ENCODE measurements around the gene C10orf120. TPM values are rescaled to one million over a fixed set of nuclear protein-coding genes. Genes with fewer than 3 reads are reported as not detected.

C10orf120 gene
- total and polyA plus RNA-seq, 2 experiments from 2014 or later: not detected

GRCh38 chr10:122672655-122673054 is 27.0 kb downstream of the C10orf120 start:
- no peak for DNase-seq (ENCODE audit: low spot score)
- H3K27ac ChIP-seq (ENCODE audit: low read depth): no peak overlapping the region
- H3K27me3 ChIP-seq (ENCODE audit: insufficient read depth): no peaks in the 10 kb centered on the region

More at GRCh38 chr10:122672655-122673054, 27.0 kb downstream of the C10orf120 start:
- TF ChIP-seq EZH2 (IDR thresholded peaks at IDR 0.05; ENCODE audit: low read depth, unreplicated experiment) (no peak), JUNB (IDR thresholded peaks at IDR 0.05; ENCODE audit: unreplicated experiment) (no peak), ZNF462 (CRISPR knock-in tag; IDR thresholded peaks at IDR 0.05) (no peak), ETS1 (IDR thresholded peaks at IDR 0.05) (no peak)
- TF ChIP-seq, protein P1, sequence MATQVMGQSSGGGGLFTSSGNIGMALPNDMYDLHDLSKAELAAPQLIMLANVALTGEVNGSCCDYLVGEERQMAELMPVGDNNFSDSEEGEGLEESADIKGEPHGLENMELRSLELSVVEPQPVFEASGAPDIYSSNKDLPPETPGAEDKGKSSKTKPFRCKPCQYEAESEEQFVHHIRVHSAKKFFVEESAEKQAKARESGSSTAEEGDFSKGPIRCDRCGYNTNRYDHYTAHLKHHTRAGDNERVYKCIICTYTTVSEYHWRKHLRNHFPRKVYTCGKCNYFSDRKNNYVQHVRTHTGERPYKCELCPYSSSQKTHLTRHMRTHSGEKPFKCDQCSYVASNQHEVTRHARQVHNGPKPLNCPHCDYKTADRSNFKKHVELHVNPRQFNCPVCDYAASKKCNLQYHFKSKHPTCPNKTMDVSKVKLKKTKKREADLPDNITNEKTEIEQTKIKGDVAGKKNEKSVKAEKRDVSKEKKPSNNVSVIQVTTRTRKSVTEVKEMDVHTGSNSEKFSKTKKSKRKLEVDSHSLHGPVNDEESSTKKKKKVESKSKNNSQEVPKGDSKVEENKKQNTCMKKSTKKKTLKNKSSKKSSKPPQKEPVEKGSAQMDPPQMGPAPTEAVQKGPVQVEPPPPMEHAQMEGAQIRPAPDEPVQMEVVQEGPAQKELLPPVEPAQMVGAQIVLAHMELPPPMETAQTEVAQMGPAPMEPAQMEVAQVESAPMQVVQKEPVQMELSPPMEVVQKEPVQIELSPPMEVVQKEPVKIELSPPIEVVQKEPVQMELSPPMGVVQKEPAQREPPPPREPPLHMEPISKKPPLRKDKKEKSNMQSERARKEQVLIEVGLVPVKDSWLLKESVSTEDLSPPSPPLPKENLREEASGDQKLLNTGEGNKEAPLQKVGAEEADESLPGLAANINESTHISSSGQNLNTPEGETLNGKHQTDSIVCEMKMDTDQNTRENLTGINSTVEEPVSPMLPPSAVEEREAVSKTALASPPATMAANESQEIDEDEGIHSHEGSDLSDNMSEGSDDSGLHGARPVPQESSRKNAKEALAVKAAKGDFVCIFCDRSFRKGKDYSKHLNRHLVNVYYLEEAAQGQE (IDR thresholded peaks at IDR 0.05; ENCODE audit: unreplicated experiment): no peak
- no peaks in the 10 kb centered on the region for H3K9me3 Mint-ChIP-seq
- Histone ChIP-seq H4K20me1 (replicated peaks; ENCODE audit: insufficient read depth) (no peaks in the 10 kb centered on the region), H3K9me2 (ENCODE audit: insufficient read depth) (0 out of 2 replicates have a peak, but pooled peaks cover 4% of the 10 kb centered on the region), H3K4me1 (ENCODE audit: insufficient read depth) (0 out of 2 replicates have a peak, but pooled peaks cover 3% of the 10 kb centered on the region), H3F3A (replicated peaks; ENCODE audit: low read depth) (no peaks in the 10 kb centered on the region), H3K4me3 (no peak overlapping the region), H3K4me2 (no peak overlapping the region), H3K36me3 (ENCODE audit: insufficient read depth) (no peaks in the 10 kb centered on the region), H2AFZ (no peak overlapping the region), H3K79me2 (replicated peaks; ENCODE audit: insufficient read depth) (no peaks in the 10 kb centered on the region)
- H3K4me1 Mint-ChIP-seq: peaks cover 8% of the 10 kb centered on the region; the same call in 2 of the 3 replicates
- peaks cover 4% of the 10 kb centered on the region for H3K27me3 Mint-ChIP-seq (ENCODE audit: insufficient read depth, low read depth, poor library complexity)
- H3K27ac Mint-ChIP-seq: no peak overlapping the region
- no peaks in the 10 kb centered on the region for H3K36me3 Mint-ChIP-seq (ENCODE audit: low read depth)
- no peak; the same call in 2 of the 3 replicates for ATAC-seq
- no peak overlapping the region for H3K4me3 Mint-ChIP-seq

All from GM23338 (cell line).